ENCODE data around the gene SDC4. TPM values are rescaled to one million over a fixed set of nuclear protein-coding genes. Genes with fewer than 3 reads are reported as not detected.

The SDC4 gene
- total and polyA plus RNA-seq, 2 experiments from 2014 or later: 28.5 to 39.9 TPM

GRCh38 chr20:45282700-45283550 lies 65.3 kb downstream of the SDC4 start (continued):
- TF ChIP-seq ZNF462 (CRISPR knock-in tag; IDR thresholded peaks at IDR 0.05) (no peak), ZNF114 (CRISPR knock-in tag; IDR thresholded peaks at IDR 0.05) (no peak)

- Histone ChIP-seq H3K4me1 (ENCODE audit: insufficient read depth) (no peaks in the 10 kb centered on the region), H3K4me3 (no peak overlapping the region), H3F3A (replicated peaks; ENCODE audit: low read depth) (no peaks in the 10 kb centered on the region), H3K9me2 (ENCODE audit: insufficient read depth) (no peaks in the 10 kb centered on the region), H3K36me3 (ENCODE audit: insufficient read depth) (no peaks in the 10 kb centered on the region), H3K27me3 (ENCODE audit: insufficient read depth) (no peaks in the 10 kb centered on the region), H3K27ac (ENCODE audit: low read depth) (no peak overlapping the region), H4K20me1 (replicated peaks; ENCODE audit: insufficient read depth) (no peaks in the 10 kb centered on the region), H3K4me2 (no peak overlapping the region), H2AFZ (no peak overlapping the region), H3K79me2 (replicated peaks; ENCODE audit: insufficient read depth) (no peaks in the 10 kb centered on the region)
- ATAC-seq (no peak), DNase-seq (ENCODE audit: low spot score) (no peak)
- H3K4me1 Mint-ChIP-seq: no peaks in the 10 kb centered on the region
- H3K27ac Mint-ChIP-seq: no peak overlapping the region
- no peaks in the 10 kb centered on the region; the same call in 2 of the 3 replicates for H3K9me3 Mint-ChIP-seq
- H3K27me3 Mint-ChIP-seq (ENCODE audit: insufficient read depth, low read depth, poor library complexity): no peaks in the 10 kb centered on the region
- H3K4me3 Mint-ChIP-seq: no peak overlapping the region
- H3K36me3 Mint-ChIP-seq (ENCODE audit: low read depth): no peaks in the 10 kb centered on the region
- TF ChIP-seq JUNB (IDR thresholded peaks at IDR 0.05; ENCODE audit: unreplicated experiment) (no peak), CREB1 (CRISPR knock-in tag; IDR thresholded peaks at IDR 0.05; ENCODE audit: low read depth) (no peak), EZH2 (IDR thresholded peaks at IDR 0.05; ENCODE audit: low read depth, unreplicated experiment) (no peak), REST (IDR thresholded peaks at IDR 0.05; ENCODE audit: unreplicated experiment) (no peak), CTCF (conservative IDR thresholded peaks at IDR 0.05; ENCODE audit: low read depth in 2 of 2) (no peak), ETS1 (IDR thresholded peaks at IDR 0.05) (no peak), ZNF114 (CRISPR knock-in tag; IDR thresholded peaks at IDR 0.05) (no peak), STAT1 (IDR thresholded peaks at IDR 0.05; ENCODE audit: unreplicated experiment) (no peak), EZH2phosphoT487 (IDR thresholded peaks at IDR 0.05; ENCODE audit: unreplicated experiment) (no peak)
Observed at GRCh38 chr20:45279992-45280391, 68.2 kb downstream of the SDC4 start.
